Erythroblast (primary cell): Measurements from ENCODE around the gene GAGE10.

ENCODE experiments used
- GATA1 ChIP-seq: IDR thresholded peaks from 2 replicates; pipeline ENCODE4 v1.6.1; 2011; ENCODE audit warnings: low read depth, mild to moderate bottlenecking, control low read depth, low read length, moderate library complexity
- POLR2A ChIP-seq: IDR thresholded peaks from 2 replicates; pipeline ENCODE4 v1.6.1; 2011; ENCODE audit warnings: mild to moderate bottlenecking, low read length

GRCh38 chrX:49272421-49272820 lies 31.0 kb upstream of the GAGE10 start:
- TF ChIP-seq POLR2A (no peak), GATA1 (no peak)
